GM18873 (cell line): Measurements from ENCODE around the gene RACK1.
A peak's percentile ranks its signal among the peaks of the same experiment; 100 is the strongest.

Source experiments
- ATAC-seq: cut with Tn5 transposase; IDR thresholded peaks from one replicate; pipeline ENCODE4 v1.9.1; 2021; ENCODE audit warnings: mild to moderate bottlenecking, moderate library complexity, moderate number of reproducible peaks; ENCODE audit not compliant: unreplicated experiment, low FRiP score

RACK1 gene

DNA sequence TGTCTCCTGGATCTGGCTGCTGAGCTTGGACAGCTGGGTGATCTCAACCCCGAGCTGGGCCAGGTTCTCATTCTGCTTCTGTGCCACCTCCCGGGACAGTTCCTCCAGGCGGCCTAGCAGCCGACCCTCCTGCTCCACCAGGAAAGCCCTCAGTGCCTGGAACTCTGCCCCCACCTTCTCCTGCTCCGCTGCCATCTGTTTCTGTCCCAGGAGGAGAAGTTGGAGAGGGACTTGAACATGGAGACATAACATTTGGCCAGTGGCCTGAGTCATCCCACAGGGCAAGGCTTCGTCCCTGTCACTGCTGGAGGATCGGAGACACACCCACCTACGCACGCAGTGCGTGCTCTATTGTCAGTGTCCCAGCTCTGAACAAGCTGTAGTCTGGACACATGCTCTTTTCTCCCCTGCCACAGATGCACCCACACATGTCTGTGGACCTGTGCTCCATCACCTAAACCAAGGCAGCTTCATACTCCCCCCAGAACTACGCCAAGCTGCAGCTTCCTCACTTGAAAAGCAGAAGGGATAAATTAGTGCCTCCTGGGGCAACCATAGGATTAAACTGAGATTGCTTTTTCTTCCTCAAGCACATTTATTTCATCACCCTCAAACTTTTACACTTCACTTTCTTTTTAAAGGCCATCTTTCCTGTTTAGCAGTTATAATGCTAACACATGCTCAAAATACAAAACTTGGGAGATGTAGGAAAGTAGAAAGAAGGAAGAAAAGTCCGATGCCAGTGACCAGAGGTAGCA lies 43.6 kb downstream of the RACK1 start:
- no peak for ATAC-seq

DNA sequence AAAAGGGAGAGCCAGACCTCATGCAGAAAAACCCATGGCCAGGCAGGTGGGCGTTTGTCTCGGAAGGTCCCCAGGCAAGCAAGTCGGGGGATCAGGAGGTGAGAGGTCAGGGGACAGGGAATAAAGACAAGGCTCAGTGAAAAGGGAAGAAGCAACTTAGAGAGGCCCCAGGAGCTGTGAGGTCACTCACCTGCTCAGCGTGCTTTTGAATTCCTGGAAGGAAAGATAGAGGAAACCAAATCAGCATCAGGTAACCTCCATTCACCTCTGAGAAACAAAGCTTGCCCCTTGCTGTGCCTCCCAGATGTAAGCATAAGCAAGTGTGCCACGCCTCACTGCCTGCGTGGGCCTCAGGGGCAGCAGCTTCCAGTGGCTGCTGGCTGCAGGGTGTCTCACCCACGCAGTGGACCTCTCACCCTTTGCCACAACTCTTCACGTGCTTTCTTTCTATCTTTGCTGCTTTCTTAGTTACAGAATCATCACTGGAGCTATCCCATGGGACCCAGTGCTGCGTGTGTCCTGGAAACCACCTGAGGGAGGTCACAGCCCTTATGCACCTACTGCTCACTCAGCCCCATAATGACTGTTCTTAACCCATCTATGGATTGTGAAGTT lies 44.7 kb downstream of the RACK1 start:
- ATAC-seq: peak; percentile 63

DNA sequence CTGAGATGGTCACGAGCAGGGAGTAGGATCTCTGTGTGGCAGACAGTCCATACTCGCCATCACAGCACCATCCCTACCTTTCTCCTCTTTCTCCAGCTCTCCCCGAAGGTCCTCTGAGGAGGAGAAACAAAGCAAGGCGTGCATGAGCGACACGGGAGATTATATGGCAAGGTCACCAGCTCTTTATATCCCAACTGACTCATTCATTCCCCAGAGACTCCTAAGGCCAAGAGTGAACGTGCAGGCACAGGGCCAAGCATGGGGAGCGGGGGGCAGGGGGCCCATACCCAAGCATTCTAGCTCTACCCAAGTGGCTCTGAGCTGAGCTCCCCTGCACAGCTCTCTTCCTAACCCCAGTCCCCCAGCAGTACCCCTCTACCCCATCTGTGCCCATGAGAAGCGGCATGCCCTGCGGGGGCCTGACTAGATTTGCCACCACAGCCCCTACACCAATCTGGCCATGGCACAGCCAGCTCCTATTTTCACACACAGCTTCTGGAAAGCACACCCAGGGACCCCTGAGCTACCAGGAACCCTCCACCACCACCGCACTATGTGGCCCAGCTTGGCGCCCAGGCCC lies 45.5 kb downstream of the RACK1 start:
- no peak for ATAC-seq

DNA sequence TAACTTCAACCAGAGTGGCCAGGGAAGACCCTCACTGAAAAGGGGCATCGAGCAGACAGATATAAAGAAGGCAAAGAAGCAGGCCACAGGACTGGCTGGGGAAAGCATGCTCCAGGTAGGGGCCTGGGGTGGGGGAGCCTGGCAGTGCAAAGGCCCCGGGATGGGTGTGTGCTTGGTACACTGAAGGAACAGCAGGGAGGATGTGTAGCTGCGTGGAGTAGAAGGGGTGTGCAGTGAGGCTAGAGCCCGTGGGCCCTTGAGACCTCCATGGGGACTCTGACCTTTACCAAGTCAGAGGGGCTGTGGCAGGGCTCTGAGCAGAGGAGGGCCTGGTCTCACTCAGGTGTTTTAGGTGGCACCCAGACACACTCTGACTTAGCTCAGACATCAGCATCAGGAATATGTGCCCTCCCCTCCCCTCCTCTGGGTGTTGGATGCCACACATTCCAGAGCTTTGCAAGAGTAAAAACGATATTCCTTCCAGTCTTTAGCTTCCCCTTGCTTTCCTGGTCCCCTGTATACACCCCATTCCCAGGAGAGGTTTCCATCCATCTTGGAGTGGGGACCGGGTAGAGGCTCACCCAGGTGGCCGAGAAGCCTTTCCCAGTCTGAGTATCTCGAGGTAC lies 46.3 kb downstream of the RACK1 start:
- ATAC-seq: no peak

DNA sequence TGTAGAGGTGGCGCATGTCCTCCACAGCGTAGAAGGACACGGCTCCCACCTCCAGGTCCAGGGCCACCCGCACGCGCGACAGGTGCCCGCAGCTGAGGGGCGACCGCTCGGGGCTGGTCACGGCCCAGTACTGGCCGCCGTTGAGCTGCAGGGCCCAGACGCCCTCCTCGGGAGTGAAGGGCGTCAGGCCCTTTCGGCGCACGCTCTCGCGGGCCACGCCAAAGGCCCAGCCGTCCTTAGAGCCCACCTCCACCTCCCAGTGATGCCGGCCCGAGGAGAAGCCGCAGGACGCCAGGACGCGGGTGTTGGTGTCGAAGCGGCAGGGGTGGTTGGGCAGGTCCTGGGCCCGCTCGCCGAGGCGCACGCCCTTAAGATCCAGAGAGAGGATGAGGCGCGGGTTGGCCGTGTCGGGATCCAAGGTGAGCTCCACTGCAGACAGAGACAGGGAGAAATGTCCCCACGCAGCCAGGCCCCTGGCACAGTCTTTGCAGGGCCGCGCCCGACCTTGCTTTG lies 48.4 kb downstream of the RACK1 start:
- ATAC-seq: no peak

DNA sequence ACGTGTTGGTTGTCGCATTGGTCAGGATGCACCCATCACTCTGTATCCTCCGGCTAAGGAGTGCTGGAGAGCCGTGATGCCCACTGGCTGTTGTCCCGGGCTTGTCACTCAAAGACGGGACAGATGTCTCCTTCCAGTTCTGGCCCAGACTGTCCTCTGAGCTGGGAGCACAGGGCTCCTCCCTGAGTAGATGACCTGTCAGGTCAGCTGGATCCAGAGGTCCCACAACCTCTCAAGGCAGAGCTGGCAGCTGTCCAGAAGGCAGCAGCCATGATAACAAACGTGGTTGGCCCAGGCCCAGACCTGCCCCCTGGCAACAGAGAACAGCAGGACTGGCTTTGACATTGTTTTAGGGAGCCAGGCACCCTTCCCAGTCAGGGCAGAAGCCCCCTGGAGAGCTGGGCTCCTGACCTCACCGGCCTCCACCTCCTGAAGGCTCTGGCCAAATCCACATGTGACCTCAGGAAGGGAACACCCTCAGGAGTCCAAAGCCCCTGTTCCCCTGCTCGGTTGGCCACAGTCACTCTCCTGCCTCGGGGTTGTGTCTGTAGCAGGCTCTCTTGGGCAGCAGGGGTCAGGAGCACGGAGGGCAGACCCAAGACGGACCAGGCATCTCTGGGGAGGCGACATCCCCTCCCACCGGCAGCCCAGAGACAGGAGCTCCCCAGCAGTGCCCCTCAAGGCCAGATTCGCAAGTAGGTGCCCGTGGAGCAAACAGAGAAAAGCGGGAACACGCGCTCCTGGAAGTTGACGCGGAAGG lies 49.0 kb downstream of the RACK1 start:
- ATAC-seq: no peak

DNA sequence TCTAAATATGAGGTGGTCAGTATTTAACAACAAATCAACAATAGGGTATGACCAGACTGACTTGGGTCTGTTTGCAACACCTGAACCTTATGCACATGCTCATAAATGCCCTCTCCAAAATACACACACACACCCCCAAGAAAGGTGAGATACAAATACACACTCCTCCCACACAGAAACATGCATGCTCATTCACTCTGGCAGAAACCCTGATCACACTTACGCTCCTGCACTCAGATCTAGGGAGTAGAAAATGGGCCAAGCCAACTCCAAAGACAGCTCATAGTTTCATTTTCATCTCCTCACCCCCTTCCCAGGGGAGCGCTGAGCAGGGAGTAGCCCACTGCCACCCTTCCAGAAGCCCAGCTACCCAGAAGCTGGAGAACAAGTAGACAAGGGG lies 50.0 kb downstream of the RACK1 start:
- ATAC-seq: no peak

DNA sequence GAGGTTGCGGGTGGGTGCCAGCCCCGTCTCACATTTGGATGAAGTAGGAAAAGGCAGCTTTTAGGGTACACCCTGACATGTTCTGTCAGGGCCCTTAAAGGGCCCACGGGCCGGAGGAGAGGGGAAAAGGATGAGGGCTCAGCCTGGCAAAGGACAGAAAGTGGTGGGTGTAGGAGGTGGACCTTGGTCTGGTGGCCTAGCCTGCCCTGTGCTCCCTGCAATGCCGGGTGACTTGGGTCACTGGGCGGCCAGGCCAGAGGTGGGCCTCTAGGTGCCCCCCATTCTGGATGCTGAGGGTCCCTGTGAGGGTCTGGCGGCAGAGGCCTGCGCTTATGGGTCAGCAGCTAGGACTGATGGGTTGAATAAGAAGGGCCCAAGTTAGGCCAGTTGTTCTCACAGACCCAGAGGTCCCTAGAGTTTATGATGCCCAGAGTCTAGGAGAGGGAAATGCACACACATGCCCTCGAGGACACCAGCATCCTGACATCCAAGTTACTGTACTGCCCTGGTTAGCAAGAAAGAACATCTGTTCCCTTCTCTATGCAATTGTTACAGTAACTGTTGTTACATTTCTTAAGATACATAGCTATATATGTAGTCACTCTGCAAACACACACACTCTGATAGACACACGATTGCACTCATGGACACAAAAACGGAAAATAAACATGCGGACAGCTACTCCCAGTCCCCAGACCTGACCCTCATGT lies 51.2 kb downstream of the RACK1 start:
- ATAC-seq: no peak

DNA sequence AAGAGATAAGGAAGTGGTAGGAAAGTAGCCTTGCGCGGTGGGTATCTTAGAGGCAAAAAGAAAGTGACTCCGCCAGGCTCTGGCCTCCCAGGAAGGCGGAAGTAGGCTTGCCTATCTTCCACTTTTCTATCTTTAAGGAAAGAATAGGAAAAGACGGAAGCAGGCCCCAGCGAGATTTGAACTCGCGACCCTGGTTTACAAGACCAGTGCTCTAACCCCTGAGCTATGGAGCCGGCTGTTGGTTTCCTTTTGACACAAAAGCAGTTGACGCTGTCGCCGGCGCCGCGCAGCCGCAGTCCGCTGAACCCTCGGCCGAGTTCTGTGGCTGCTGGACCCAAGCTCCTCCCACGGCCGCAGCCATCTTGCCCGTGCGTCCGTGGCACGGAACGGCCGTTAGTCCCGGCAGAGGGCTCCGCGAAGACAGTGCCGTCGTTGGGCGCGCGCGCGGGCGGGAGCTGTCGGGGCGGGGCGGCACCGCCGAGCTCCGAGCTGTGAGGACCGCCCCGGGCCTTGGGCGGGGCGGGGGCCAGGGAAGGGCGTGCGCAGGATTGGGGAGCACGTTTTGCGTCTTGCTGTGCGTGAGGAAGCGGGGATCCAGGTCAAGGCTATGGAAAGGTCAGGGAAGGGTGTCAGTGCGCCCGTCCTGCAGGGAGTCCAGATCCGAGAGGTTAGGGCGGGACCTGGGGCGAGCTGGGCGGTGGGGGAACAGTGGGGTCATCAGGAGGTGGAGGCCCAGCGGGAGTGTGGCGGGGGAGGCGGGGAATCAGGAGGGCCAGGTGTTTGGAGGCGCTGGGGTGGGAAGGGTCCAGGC lies 52.0 kb downstream of the RACK1 start:
- ATAC-seq: peak; percentile 37

DNA sequence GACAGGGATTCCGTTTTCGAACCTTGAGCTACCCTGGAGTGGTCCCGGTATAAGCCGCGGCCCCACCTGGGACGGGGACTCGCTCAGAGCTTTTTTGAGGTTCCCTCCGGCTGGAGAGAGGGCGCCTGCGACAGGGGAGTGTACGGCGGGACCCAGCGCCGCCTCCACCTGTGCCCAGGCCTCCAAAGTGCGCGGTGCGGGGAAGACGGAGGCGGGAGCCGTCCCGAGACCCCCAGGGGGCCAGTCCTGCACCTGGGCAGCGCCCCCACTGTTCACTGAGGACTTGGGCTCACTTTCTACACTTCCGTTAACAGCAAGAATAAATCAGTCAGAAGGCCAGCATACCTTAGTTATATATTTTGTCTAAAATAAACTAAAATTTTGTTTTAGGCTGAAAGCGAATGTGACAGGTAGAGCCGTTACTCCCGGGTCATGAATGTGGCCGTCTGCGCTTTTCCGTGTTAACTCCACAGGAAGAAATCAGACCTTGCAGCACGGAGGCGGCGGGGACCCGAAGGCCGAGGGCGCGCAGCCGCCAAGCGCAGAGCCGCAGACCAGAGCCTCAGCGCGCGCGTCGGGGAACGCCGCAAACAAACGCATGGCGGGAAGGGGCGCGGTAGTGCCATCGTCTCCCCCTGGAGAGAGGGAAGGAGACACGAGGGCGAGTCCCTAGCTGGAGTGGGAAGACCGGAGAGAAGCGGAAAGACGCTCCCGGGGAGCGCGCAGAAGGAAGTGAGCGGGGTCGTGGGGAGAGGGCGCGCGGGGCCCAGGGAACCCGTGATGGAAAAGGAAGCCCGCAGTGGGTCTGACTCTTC lies 52.8 kb downstream of the RACK1 start:
- no peak for ATAC-seq

DNA sequence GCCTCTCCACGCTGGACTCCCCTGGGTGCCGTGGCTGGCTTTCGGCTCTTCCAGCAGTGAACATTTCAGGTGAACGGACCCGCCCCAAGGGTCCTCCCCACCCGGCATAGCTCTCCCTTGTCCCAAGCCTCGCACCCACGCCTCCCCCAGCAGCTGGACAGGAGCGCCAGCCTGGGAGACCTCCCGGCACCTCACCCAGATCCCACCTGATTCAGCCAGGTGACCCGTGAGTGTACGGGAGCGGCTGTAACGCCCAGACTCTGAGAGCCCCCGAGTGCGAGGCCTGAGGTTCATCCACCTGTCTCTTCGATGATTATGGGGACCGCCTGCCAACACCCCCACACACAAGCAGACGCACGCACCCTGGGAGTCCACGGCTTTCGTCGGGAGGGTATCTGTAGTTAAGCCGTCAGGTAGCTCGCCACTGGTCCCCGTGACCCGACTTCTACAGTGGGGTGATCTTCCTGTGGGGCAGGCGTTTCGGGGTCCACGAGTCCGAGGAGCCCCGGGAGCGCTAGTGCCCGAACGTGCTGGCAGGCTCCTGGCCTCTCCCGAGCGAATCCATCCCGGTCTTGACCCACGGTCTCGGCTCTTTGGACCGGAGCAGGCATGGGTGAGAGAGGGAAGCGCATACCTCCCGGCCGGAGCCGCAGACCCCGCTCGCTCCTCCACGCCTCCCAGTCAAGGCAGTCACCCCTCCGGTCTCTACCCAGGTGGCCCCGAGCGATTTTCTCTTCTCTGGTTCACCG lies 53.6 kb downstream of the RACK1 start:
- ATAC-seq: no peak

DNA sequence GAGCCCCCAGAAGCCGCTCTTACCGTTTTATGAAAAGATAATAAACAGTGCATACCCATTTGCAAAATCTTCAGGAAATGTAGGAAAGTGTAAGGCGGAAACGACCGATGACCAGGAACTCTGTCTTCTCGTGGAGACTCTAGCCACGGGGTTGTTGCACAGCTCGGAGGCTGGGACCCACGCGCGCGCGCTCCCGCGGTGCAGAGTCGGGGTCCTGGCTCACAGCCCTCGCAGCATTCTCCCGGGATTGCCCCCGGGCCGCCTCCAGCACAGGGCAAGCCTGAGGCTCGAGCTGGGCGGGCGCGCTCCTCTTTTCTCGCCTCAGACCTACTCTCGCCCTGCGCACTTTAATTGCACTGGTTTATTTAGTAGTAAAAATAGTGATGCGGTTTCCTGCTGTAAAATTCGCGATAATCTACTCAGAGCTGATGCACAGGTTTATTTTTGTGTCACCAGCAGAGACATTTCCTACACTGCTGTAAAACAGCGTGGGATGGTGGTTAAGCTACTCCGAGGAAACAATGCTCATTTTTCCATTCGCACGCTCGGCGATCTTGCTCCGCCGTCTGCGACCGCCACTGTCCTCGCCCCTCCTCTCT lies 54.2 kb downstream of the RACK1 start:
- no peak for ATAC-seq

DNA sequence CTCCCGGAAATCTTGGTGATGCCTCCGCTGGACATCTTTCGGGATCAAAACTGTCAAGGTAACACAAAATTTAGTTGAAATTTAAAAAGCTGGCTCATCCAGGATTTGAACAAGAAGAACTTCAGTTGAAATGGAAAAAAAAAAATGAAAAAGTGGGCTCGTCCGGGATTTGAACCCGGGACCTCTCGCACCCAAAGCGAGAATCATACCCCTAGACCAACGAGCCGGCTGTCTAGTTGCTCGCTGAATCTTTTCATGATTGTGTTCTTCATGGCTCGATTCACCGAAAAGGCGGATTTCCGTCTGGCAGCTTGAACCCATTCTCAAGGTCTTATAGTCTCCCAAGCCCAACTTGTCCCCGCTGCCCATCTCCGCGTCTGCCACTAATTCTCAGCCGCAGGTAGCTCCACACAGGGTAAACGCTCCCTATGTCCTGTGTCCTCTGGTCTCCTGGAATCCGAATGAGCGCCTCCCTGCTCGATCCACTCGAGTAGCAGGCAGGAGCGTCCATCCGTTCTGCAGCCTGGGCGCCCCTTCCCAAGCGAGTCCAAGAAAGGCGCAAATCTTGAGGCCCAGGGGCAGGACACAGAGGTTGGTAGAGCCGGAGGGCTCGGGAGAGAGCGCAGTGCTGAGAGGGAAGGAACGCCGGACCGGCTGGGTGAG lies 54.9 kb downstream of the RACK1 start:
- ATAC-seq: no peak

DNA sequence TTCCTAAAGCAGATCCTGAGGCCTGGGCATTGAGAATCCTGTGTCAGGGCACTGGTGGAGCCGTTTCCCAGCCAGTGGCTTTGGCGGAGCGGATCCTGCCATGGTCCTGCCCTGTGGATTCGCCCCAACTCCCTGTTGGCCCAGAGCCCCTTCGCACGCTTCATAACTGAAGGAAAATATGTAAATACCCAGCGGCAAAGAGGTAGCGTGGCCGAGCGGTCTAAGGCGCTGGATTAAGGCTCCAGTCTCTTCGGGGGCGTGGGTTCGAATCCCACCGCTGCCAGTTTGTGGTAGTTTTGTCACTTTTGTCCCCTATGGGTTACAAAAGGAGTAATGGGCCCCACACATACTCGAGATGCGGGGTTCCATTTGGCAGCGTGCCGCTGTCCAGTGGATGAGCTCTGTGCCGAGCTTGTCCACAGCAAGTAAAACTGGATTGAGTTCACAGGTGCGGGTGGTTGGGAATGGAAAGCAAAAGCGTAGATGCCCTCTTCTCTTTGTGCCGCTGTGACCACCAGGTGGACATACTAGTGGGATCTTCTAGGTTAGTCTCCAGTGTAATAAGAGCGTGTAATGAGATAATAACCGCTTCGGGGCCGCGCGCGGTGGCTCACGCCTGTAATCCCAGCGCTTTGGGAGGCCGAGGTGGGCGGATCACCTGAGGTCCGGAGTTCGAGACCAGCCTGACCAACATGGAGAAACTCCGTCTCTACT lies 56.0 kb downstream of the RACK1 start:
- ATAC-seq: no peak

DNA sequence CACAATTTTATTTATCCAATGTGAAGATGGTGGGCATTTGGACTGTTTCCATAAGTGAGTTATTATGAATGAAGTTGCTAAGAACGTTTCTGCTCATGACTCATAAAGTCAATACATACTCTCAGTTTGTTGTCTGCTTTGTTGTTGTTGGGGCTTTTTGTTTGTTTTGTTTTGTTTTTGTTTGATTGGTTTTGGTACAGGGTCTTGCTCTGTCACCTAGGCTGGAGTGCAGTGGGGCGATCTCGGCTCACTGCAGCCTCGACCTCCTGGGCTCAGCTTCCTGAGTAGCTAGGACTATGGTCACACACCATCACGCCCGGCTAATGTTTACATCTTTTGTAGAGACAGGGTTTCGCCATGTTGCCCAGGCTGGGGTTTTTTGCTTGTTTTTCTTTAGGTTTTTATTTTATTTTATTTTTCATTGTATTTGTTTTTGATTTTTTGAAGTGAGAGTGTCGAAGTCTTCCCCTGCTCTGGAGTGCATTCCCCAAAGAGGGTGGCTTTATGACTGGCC lies 56.7 kb downstream of the RACK1 start:
- no peak for ATAC-seq
